Skin of body (tissue), 2 donors: ENCODE measurements around the gene SERPINB6. TPM values are rescaled to one million over a fixed set of nuclear protein-coding genes. Genes with fewer than 3 reads are reported as not detected.
"Not testable (repeated sequence)": the region's sequence is repeated elsewhere in the genome, so short reads cannot be mapped to it uniquely, and the experiment has no call there.

Experiments
- DNase-seq: peaks from one replicate; lab custom pipeline; 2025; lab: John Stamatoyannopoulos, UW
- total RNA-seq: library from RNA; depleted of rRNA; stranded (reverse); fragments of >200 nt; gene quantifications from one replicate; pipeline ENCODE4 v1.2.3, GENCODE V29; 2014

Gene SERPINB6
- total RNA-seq, 1 donor from 2014 or later, result 36.9 TPM

DNA sequence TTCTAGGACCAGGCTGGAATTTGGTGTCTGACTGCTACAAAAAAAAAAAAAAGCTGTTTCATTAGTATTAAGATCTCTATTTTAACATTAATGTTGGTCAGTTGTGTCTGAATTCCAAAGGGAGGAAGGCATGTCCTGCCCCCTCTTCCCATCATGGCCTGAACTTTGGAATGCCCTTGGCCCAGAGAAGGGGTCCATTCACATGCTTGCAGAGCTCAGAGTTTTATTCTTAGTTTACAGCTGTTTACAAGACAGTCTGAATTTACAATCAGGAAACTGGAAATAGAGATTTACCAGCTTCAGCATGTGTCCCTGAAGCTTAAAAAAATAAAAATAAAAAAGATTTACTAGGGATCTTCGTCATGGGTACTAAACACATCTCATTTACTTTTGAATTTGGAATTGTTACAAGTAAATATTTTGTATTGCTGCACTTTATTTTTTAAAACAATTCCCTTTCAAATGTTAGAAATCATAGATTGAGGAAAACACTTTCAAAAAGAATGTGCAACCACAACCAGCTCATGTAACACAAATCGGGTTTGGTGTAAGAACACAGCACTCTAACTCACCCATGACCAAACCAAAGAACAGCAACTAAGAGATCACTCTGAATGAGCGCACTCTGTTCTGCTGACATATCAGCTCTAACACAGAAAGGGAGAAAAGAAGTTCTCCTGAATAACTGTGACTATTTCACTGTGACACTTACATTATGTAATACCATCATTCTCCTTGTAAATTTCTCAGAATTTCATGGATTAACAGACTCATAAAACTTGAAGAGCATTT, 6.6 kb upstream of the SERPINB6 start:
- DNase-seq, result no peak

- no peak for DNase-seq
These were observed 5.9 kb upstream of the SERPINB6 start for GRCh38 chr6:2977290-2977689.

- DNase-seq, result no peak
These were observed 5.3 kb upstream of the SERPINB6 start for GRCh38 chr6:2976571-2977085.

- no peak for DNase-seq
These were observed 4.7 kb upstream of the SERPINB6 start for GRCh38 chr6:2976060-2976459.

DNA sequence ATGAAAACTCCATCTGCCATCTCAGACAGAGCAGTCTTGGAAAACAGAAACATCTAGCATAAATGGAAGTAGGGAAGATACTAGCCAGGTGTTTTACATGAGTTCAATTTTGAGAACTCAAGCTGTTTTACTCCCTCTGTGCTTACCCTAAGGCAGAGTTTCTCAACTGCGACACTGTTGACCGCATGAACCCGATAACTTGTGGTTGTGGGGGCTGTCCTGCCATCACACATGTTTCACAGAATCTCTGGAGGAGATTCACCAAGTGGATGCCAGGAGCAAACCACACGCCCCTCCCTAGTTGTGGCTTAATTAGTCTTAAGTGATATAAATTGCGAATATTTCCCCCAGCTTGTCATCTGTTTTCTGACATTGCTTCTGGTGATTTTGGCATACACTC, 2.3 kb upstream of the SERPINB6 start:
- DNase-seq, result no peak

DNA sequence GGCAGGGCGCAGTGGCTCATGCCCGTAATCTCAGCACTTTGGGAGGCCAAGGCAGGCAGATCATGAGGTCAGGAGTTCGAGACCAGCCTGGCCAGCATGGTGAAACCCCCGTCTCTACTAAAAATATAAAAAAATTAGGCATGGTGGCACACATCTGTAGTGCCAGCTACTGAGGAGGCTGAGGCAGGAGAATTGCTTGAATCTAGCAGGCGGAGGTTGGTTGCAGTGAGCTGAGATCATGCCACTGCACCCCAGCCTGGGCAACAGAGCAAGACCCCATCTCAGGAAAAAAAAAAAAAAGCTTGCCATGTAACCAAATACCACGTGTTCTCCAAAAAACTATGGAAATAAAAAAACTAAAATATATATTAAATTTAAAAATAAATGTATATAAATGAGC, 1.8 kb upstream of the SERPINB6 start:
- DNase-seq, result not testable (repeated sequence)

- not testable (repeated sequence) for DNase-seq
These were observed 1.3 kb upstream of the SERPINB6 start for GRCh38 chr6:2972685-2973084.

- not testable (repeated sequence) for DNase-seq
These were observed 786 bp upstream of the SERPINB6 start for GRCh38 chr6:2972219-2972487.

- DNase-seq, result peak; percentile 21
These were observed 481 bp downstream of the SERPINB6 start for GRCh38 chr6:2970753-2971419.

GRCh38 chr6:2970034-2970685, 1.2 kb downstream of the SERPINB6 start:
- DNase-seq, result no peak

DNA sequence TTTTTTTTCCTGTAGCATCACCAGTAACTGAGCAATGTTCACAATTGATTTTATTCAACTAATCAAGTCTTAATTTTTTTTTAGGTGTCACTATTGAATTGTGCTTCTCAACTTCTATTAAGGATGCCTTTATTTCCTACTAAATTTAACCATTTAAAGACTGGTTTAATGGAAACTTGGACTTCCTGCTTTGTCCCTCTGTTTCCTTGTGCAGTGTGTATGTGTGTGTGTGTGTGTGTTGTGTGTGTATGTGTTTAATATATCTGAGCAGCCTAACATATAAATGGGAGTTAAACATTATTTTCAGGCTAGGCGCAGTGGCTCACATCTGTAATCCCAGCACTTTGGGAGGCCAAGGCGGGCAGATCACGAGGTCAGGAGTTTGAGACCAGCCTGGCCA, 1.8 kb downstream of the SERPINB6 start:
- DNase-seq, result no peak

- no peak for DNase-seq
These were observed 2.7 kb downstream of the SERPINB6 start for GRCh38 chr6:2968600-2969135.

DNA sequence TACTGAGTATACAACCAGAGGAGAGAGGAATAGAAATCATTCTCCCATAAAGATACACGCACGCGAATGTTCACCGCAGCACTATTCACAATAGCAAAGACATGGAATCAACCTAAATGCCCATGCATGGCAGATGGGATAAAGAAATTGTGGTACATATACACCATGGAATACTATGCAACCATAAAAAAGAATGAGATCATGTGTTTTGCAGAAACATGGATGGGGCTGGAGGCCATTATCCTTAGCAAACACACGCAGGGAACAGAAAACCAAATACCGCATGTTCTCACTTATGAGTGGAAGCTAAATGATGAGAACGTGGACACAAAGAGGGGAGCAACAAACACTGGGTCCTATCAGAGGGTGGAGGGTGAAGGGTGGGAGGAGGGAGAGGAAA, 3.4 kb downstream of the SERPINB6 start:
- no peak for DNase-seq

- DNase-seq, result no peak
These were observed 5.0 kb downstream of the SERPINB6 start for GRCh38 chr6:2966347-2966746.

DNA sequence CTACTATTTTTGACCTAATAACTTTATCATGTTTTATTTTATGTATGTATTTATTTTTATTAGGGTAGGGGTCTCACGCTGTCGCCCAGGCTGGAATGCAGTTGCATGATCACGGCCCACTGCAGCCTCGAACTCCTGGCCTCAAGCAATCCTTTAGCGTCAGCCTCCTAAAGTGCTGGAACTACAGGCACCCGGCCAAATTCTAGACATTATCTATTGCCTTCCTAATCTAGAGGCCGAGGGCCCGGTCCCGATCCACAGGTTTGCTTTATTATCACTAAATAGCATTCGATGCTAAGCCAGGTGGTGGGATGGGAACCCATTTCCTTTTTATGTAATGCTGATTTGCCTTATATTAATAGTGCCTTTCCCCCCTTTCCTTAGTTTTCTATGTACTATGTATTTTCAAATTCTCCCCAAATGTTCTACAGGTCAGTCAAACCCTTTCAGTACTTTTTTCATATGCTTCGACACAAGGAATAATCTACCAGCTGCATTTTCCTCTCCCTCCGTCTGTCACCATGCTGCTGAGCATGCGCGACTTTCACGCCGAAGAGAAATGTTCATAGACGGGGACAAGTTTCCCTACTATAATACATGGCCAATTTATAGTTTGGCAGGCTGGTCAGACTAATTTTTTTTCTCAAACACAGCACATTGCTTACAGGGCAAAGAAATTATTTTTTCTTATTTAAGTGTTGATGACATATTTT, 6.4 kb downstream of the SERPINB6 start:
- no peak for DNase-seq

GRCh38 chr6:2963756-2964155, 7.6 kb downstream of the SERPINB6 start:
- DNase-seq, result no peak

DNA sequence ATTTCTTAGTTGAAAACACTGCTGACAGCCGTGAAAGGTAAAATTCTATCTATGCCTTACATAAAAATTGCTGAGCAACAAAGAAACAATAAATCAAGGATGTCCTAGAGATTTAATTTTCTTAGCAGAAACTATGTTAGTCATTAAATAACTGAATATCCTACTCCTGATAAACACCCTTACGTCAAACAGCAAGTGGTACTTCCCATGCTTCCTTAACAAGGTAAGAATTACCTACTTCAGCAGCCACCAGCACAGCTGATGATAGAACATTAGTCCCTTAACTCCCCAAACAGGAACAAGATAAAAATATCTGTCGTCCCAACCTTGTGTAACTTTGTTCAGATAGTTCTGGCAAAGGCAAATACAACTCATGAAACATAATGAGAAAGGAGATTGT, 8.7 kb downstream of the SERPINB6 start:
- no peak for DNase-seq

GRCh38 chr6:2962004-2962403, 9.4 kb downstream of the SERPINB6 start:
- no peak for DNase-seq

GRCh38 chr6:2961506-2961905, 9.9 kb downstream of the SERPINB6 start:
- DNase-seq, result no peak

DNA sequence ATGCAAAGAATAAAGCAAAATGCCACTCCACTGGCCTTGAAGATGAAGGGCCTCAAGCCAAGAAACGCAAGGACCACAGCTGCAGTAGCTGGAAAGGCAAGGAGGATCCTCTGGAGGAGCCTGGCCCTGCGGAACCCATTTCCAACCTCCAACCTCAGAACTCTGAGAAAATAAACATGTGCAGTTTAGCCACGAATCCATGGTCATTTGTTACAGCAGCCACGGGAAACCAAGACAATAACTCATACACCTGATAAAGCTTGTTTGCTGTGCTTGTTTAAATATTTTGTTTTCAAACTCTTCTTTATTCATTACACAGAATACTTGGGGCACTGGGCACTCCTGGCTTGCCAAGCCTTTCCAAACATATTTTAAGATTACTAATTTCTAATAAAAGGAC, 10.4 kb downstream of the SERPINB6 start:
- DNase-seq, result no peak

- DNase-seq, result no peak
These were observed 11.3 kb downstream of the SERPINB6 start for GRCh38 chr6:2959909-2960719.
